Cerebellar cortex (tissue), 1 donor: ENCODE data around the gene EVA1B.

ENCODE experiments used
- DNase-seq: peaks from one replicate; pipeline ENCODE4 v3.0.0-alpha.2; 2015; ENCODE audit warnings: low spot score

Gene EVA1B

GRCh38 chr1:36279110-36279788 lies 44.2 kb downstream of the EVA1B start:
- no peak for DNase-seq

GRCh38 chr1:36276688-36277087 lies 46.8 kb downstream of the EVA1B start:
- no peak for DNase-seq

GRCh38 chr1:36274201-36274600 lies 49.2 kb downstream of the EVA1B start:
- no peak for DNase-seq

GRCh38 chr1:36273024-36273423 lies 50.4 kb downstream of the EVA1B start:
- DNase-seq: no peak
